Loucy (cell line): ENCODE results near the gene SPAG9.
"Not testable (repeated sequence)": the region's sequence is repeated elsewhere in the genome, so short reads cannot be mapped to it uniquely, and the experiment has no call there.

Source experiments
- H2AFZ ChIP-seq: fragments of 200-600 bp; sonication (generic); 2 replicates; pipeline ENCODE4 v1.6.0; 2016; ENCODE audit warnings: antibody characterized with exemption, mild to moderate bottlenecking, low read length, moderate library complexity
- H3F3A ChIP-seq: fragments of 200-600 bp; 2 replicates; pipeline ENCODE4 v1.6.0; 2016; ENCODE audit warnings: antibody characterized with exemption, low read depth, mild to moderate bottlenecking
- H3K27me3 ChIP-seq: fragments of 200-600 bp; sonication (generic); 2 replicates; pipeline ENCODE4 v1.6.1; 2014; ENCODE audit warnings: low read length, mild to moderate bottlenecking; ENCODE audit not compliant: insufficient read depth, poor library complexity, severe bottlenecking
- H3K36me3 ChIP-seq: fragments of 200-600 bp; sonication (generic); 2 replicates; pipeline ENCODE4 v1.6.1; 2016; ENCODE audit warnings: low read length; ENCODE audit not compliant: insufficient read depth
- H3K4me1 ChIP-seq: fragments of 200-600 bp; sonication (generic); 2 replicates; pipeline ENCODE4 v1.5.1; 2014; ENCODE audit warnings: low read length, mild to moderate bottlenecking; ENCODE audit not compliant: insufficient read depth, poor library complexity, severe bottlenecking
- H3K4me2 ChIP-seq: fragments of 200-600 bp; sonication (generic); 2 replicates; pipeline ENCODE4 v1.6.0; 2014; ENCODE audit warnings: antibody characterized with exemption, low read length, low read depth, mild to moderate bottlenecking; ENCODE audit not compliant: poor library complexity, severe bottlenecking
- H3K4me3 ChIP-seq: fragments of 200-600 bp; sonication (generic); 2 replicates; pipeline ENCODE4 v1.5.1; 2014; ENCODE audit warnings: low read length, mild to moderate bottlenecking, mixed read lengths; ENCODE audit not compliant: poor library complexity, severe bottlenecking
- H3K79me2 ChIP-seq: fragments of 200-600 bp; sonication (generic); 2 replicates; pipeline ENCODE4 v1.6.1; 2014; ENCODE audit warnings: low read length; ENCODE audit not compliant: insufficient read depth
- H3K9ac ChIP-seq: fragments of 200-600 bp; sonication (generic); 2 replicates; pipeline ENCODE4 v1.6.0; 2014; ENCODE audit warnings: mild to moderate bottlenecking, low read depth, low read length, moderate library complexity; ENCODE audit not compliant: poor library complexity, severe bottlenecking
- H3K9me2 ChIP-seq: fragments of 200-600 bp; sonication (generic); replicated peaks from 2 replicates; pipeline ENCODE4 v1.6.1; 2016; ENCODE audit warnings: low read depth, low read length, mixed read lengths
- H3K9me3 ChIP-seq: fragments of 200-600 bp; sonication (generic); 2 replicates; pipeline ENCODE4 v1.6.1; 2014; ENCODE audit warnings: mild to moderate bottlenecking, antibody characterized with exemption, low read length, low read depth; ENCODE audit not compliant: insufficient read depth
- H4K20me1 ChIP-seq: fragments of 200-600 bp; sonication (generic); 2 replicates; pipeline ENCODE4 v1.6.0; 2014; ENCODE audit warnings: antibody characterized with exemption, low read length, mild to moderate bottlenecking; ENCODE audit not compliant: insufficient read depth, poor library complexity, severe bottlenecking
- CTCF ChIP-seq: fragments of 200-600 bp; sonication (generic); conservative IDR thresholded peaks from 2 replicates; pipeline ENCODE4 v1.5.1; 2014; ENCODE audit warnings: mild to moderate bottlenecking, antibody characterized with exemption, low read length
- EZH2phosphoT487 ChIP-seq: fragments of 200-600 bp; IDR thresholded peaks from 2 replicates; pipeline ENCODE4 v1.6.1; 2018; ENCODE audit warnings: antibody characterized with exemption, mild to moderate bottlenecking, moderate library complexity, borderline replicate concordance

Gene SPAG9

GRCh38 chr17:51132964-51133319 lies 12.3 kb upstream of the SPAG9 start:
- Histone ChIP-seq H3K9ac (no peak overlapping the region), H3K79me2 (no peaks in the 10 kb centered on the region), H3K9me2 (no peaks in the 10 kb centered on the region), H3K4me1 (no peaks in the 10 kb centered on the region), H3F3A (no peaks in the 10 kb centered on the region), H4K20me1 (no peaks in the 10 kb centered on the region), H3K4me2 (no peak overlapping the region), H3K4me3 (no peak overlapping the region), H3K36me3 (no peaks in the 10 kb centered on the region), H3K9me3 (no peaks in the 10 kb centered on the region), H3K27me3 (no peaks in the 10 kb centered on the region), H2AFZ (peak overlapping the region; percentile 73)
- TF ChIP-seq CTCF, result no peak
- no peak for TF ChIP-seq EZH2phosphoT487

- Histone ChIP-seq H4K20me1 (no peaks in the 10 kb centered on the region), H3K36me3 (no peaks in the 10 kb centered on the region), H2AFZ (no peak overlapping the region), H3K4me2 (no peak overlapping the region), H3K79me2 (no peaks in the 10 kb centered on the region), H3F3A (no peaks in the 10 kb centered on the region), H3K4me1 (no peaks in the 10 kb centered on the region), H3K4me3 (no peak overlapping the region), H3K27me3 (no peaks in the 10 kb centered on the region), H3K9ac (no peak overlapping the region), H3K9me2 (no peaks in the 10 kb centered on the region), H3K9me3 (no peaks in the 10 kb centered on the region)
- TF ChIP-seq EZH2phosphoT487 (no peak), CTCF (no peak)
Measured at GRCh38 chr17:51128076-51128475, 7.4 kb upstream of the SPAG9 start.

GRCh38 chr17:51124640-51125503 lies 4.2 kb upstream of the SPAG9 start:
- peaks cover 2% of the 10 kb centered on the region for H4K20me1 ChIP-seq
- H3K9ac ChIP-seq, result no peak overlapping the region
- H3K36me3 ChIP-seq, result no peaks in the 10 kb centered on the region
- H3K4me1 ChIP-seq, result peaks cover 9% of the 10 kb centered on the region
- no peaks in the 10 kb centered on the region for H3K9me3 ChIP-seq
- no peak overlapping the region for H3K4me3 ChIP-seq
- no peak overlapping the region for H3K4me2 ChIP-seq
- H2AFZ ChIP-seq, result no peak overlapping the region; the same call in 1 of the 2 replicates
- H3K79me2 ChIP-seq, result peaks cover 7% of the 10 kb centered on the region
- H3K9me2 ChIP-seq, result no peaks in the 10 kb centered on the region
- TF ChIP-seq EZH2phosphoT487 (no peak), CTCF (no peak)
- H3F3A ChIP-seq, result no peaks in the 10 kb centered on the region; the same call in 1 of the 2 replicates
- no peaks in the 10 kb centered on the region for H3K27me3 ChIP-seq

DNA sequence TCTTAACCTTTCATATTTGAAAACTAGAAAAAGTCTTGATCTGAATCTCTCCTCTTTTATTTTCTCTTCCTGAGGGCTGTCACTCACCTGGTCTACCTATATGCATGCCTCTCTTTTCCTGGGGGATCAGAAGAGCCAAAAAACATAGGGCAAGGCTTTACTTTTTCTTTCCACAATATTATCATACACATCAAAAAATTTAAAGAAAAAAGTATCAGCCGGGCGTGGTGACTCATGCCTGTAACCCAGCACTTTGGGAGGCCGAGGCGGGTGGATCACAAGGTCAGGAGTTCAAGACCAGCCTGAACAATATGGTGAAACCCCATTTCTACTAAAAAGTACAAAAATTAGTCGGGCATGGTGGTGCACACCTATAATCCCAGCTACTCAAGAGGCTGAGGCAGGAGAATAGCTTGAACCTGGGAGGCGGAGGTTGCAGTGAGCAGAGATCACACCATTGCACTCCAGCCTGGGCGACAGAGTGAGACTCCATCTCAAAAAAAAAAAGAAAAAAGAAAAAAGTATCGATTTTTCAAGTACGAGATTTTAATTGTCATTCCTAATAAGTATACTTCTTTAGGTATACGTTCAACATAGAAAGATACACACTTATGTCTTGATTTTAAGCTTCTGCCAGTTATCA lies 1.9 kb upstream of the SPAG9 start:
- H3K4me3 ChIP-seq, result not testable (repeated sequence)

More for the DNA sequence above, 1.9 kb upstream of the SPAG9 start:
- H3F3A ChIP-seq, H3K9ac ChIP-seq, H2AFZ ChIP-seq, H3K27me3 ChIP-seq, H3K36me3 ChIP-seq, H3K9me2 ChIP-seq, H3K4me2 ChIP-seq, H3K9me3 ChIP-seq: not testable (repeated sequence)
- H4K20me1 ChIP-seq, result peaks cover 25% of the 10 kb centered on the region
- peaks cover 27% of the 10 kb centered on the region for H3K4me1 ChIP-seq
- H3K79me2 ChIP-seq, result peaks cover 30% of the 10 kb centered on the region
